ENCODE results near the gene LMOD1.
"Not testable (repeated sequence)": the region's sequence is repeated elsewhere in the genome, so short reads cannot be mapped to it uniquely, and the experiment has no call there.

Gene LMOD1

GRCh38 chr1:201945863-201946223 is 505 bp downstream of the LMOD1 start:
- no peak for FAIRE-seq

- FAIRE-seq, result no peak
These were observed 1.2 kb downstream of the LMOD1 start for GRCh38 chr1:201945157-201945556.

GRCh38 chr1:201944639-201945038 is 1.7 kb downstream of the LMOD1 start:
- no peak for FAIRE-seq

- FAIRE-seq, result no peak
These were observed 2.3 kb downstream of the LMOD1 start for GRCh38 chr1:201944002-201944401.

GRCh38 chr1:201942129-201942495 is 4.2 kb downstream of the LMOD1 start:
- FAIRE-seq, result no peak

GRCh38 chr1:201941420-201942128 is 4.8 kb downstream of the LMOD1 start:
- no peak for FAIRE-seq

GRCh38 chr1:201940316-201940715 is 6.0 kb downstream of the LMOD1 start:
- not testable (repeated sequence) for FAIRE-seq

GRCh38 chr1:201939574-201939973 is 6.8 kb downstream of the LMOD1 start:
- FAIRE-seq, result no peak

- FAIRE-seq, result no peak
These were observed 7.2 kb downstream of the LMOD1 start for GRCh38 chr1:201939148-201939547.

- FAIRE-seq, result no peak
These were observed 7.8 kb downstream of the LMOD1 start for GRCh38 chr1:201938440-201939035.

- no peak for FAIRE-seq
These were observed 8.6 kb downstream of the LMOD1 start for GRCh38 chr1:201937624-201938213.

- no peak for FAIRE-seq
These were observed 12.4 kb downstream of the LMOD1 start for GRCh38 chr1:201933840-201934430.

- FAIRE-seq, result no peak
These were observed 15.5 kb downstream of the LMOD1 start for GRCh38 chr1:201930803-201931202.

GRCh38 chr1:201930137-201930536 is 16.2 kb downstream of the LMOD1 start:
- FAIRE-seq, result no peak

GRCh38 chr1:201928266-201928665 is 18.1 kb downstream of the LMOD1 start:
- FAIRE-seq, result no peak

GRCh38 chr1:201925981-201926645 is 20.2 kb downstream of the LMOD1 start:
- no peak for FAIRE-seq

GRCh38 chr1:201925301-201925567 is 21.1 kb downstream of the LMOD1 start:
- FAIRE-seq, result no peak

GRCh38 chr1:201921952-201922558 is 24.3 kb downstream of the LMOD1 start:
- no peak for FAIRE-seq

- no peak for FAIRE-seq
These were observed 28.0 kb downstream of the LMOD1 start for GRCh38 chr1:201918343-201918742.

- no peak for FAIRE-seq
These were observed 28.9 kb downstream of the LMOD1 start for GRCh38 chr1:201917362-201918033.

- FAIRE-seq, result no peak
These were observed 29.6 kb downstream of the LMOD1 start for GRCh38 chr1:201916649-201917249.

Data from endometrium (tissue), 2 donors.